ENCODE results near the gene CLDN24.
"Not testable (repeated sequence)": the region's sequence is repeated elsewhere in the genome, so short reads cannot be mapped to it uniquely, and the experiment has no call there.

Gene CLDN24

GRCh38 chr4:183347146-183347545, 24.9 kb upstream of the CLDN24 start:
- no peak for DNase-seq (ENCODE audit: low spot score)

GRCh38 chr4:183345261-183345660, 23.0 kb upstream of the CLDN24 start:
- DNase-seq (ENCODE audit: low spot score), result no peak

GRCh38 chr4:183344523-183345255, 22.5 kb upstream of the CLDN24 start:
- no peak for DNase-seq (ENCODE audit: low spot score)

- DNase-seq (ENCODE audit: low spot score), result no peak
Measured at GRCh38 chr4:183343730-183344129, 21.5 kb upstream of the CLDN24 start.

GRCh38 chr4:183342541-183343533, 20.6 kb upstream of the CLDN24 start:
- no peak for DNase-seq (ENCODE audit: low spot score)

GRCh38 chr4:183337833-183338232, 15.6 kb upstream of the CLDN24 start:
- DNase-seq (ENCODE audit: low spot score), result no peak

GRCh38 chr4:183337349-183337748, 15.1 kb upstream of the CLDN24 start:
- no peak for DNase-seq (ENCODE audit: low spot score)

GRCh38 chr4:183335369-183335940, 13.2 kb upstream of the CLDN24 start:
- DNase-seq (ENCODE audit: low spot score), result peak; percentile 77

GRCh38 chr4:183333983-183334382, 11.8 kb upstream of the CLDN24 start:
- no peak for DNase-seq (ENCODE audit: low spot score)

GRCh38 chr4:183333202-183333601, 11.0 kb upstream of the CLDN24 start:
- DNase-seq (ENCODE audit: low spot score), result no peak

GRCh38 chr4:183332447-183332846, 10.2 kb upstream of the CLDN24 start:
- no peak for DNase-seq (ENCODE audit: low spot score)

GRCh38 chr4:183330841-183331240, 8.6 kb upstream of the CLDN24 start:
- no peak for DNase-seq (ENCODE audit: low spot score)

- no peak for DNase-seq (ENCODE audit: low spot score)
Measured at GRCh38 chr4:183329954-183330742, 7.9 kb upstream of the CLDN24 start.

- DNase-seq (ENCODE audit: low spot score), result no peak
Measured at GRCh38 chr4:183329244-183329643, 7.0 kb upstream of the CLDN24 start.

GRCh38 chr4:183328832-183329231, 6.6 kb upstream of the CLDN24 start:
- DNase-seq (ENCODE audit: low spot score), result no peak

GRCh38 chr4:183327827-183328226, 5.6 kb upstream of the CLDN24 start:
- no peak for DNase-seq (ENCODE audit: low spot score)

GRCh38 chr4:183326853-183327252, 4.6 kb upstream of the CLDN24 start:
- DNase-seq (ENCODE audit: low spot score), result no peak

GRCh38 chr4:183326387-183326786, 4.2 kb upstream of the CLDN24 start:
- not testable (repeated sequence) for DNase-seq (ENCODE audit: low spot score)

GRCh38 chr4:183324619-183325018, 2.4 kb upstream of the CLDN24 start:
- no peak for DNase-seq (ENCODE audit: low spot score)

GRCh38 chr4:183324056-183324455, 1.8 kb upstream of the CLDN24 start:
- not testable (repeated sequence) for DNase-seq (ENCODE audit: low spot score)

GRCh38 chr4:183323295-183323694, 1.1 kb upstream of the CLDN24 start:
- DNase-seq (ENCODE audit: low spot score), result no peak

- no peak for DNase-seq (ENCODE audit: low spot score)
Measured at GRCh38 chr4:183321516-183321915, 710 bp downstream of the CLDN24 start.
